ENCODE data around the gene MYZAP.

MYZAP gene

GRCh38 chr15:57647071-57647790 is 55.5 kb downstream of the MYZAP start:
- Histone ChIP-seq H3K36me3 (ENCODE audit: control insufficient read depth, insufficient read depth, low read length) (no peaks in the 10 kb centered on the region), H3K27me3 (ENCODE audit: control insufficient read depth, insufficient read depth, low read length) (no peaks in the 10 kb centered on the region), H3K9ac (ENCODE audit: low read length) (no peak overlapping the region), H3K4me3 (ENCODE audit: low read length) (no peak overlapping the region), H3K27ac (ENCODE audit: low read depth, low read length) (no peak overlapping the region), H3K4me1 (ENCODE audit: control insufficient read depth, insufficient read depth, low read length) (no peaks in the 10 kb centered on the region)

GRCh38 chr15:57647791-57648130 is 56.1 kb downstream of the MYZAP start:
- no peak overlapping the region for H3K9ac ChIP-seq (ENCODE audit: low read length)
- H3K27ac ChIP-seq (ENCODE audit: low read depth, low read length): no peak overlapping the region
- H3K27me3 ChIP-seq (ENCODE audit: control insufficient read depth, insufficient read depth, low read length): no peaks in the 10 kb centered on the region

GRCh38 chr15:57649138-57649537 is 57.4 kb downstream of the MYZAP start:
- no peaks in the 10 kb centered on the region for H3K36me3 ChIP-seq (ENCODE audit: control insufficient read depth, insufficient read depth, low read length)
- H3K9ac ChIP-seq (ENCODE audit: low read length): no peak overlapping the region
- H3K27me3 ChIP-seq (ENCODE audit: control insufficient read depth, insufficient read depth, low read length): no peaks in the 10 kb centered on the region
- H3K4me3 ChIP-seq (ENCODE audit: low read length): no peak overlapping the region
- H3K27ac ChIP-seq (ENCODE audit: low read depth, low read length): no peak overlapping the region
- no peaks in the 10 kb centered on the region for H3K4me1 ChIP-seq (ENCODE audit: control insufficient read depth, insufficient read depth, low read length)

More at GRCh38 chr15:57647791-57648130, 56.1 kb downstream of the MYZAP start:
- Histone ChIP-seq H3K36me3 (ENCODE audit: control insufficient read depth, insufficient read depth, low read length) (no peaks in the 10 kb centered on the region), H3K4me1 (ENCODE audit: control insufficient read depth, insufficient read depth, low read length) (no peaks in the 10 kb centered on the region), H3K4me3 (ENCODE audit: low read length) (no peak overlapping the region)

GRCh38 chr15:57651445-57651844 is 59.7 kb downstream of the MYZAP start:
- Histone ChIP-seq H3K36me3 (ENCODE audit: control insufficient read depth, insufficient read depth, low read length) (no peaks in the 10 kb centered on the region), H3K4me3 (ENCODE audit: low read length) (no peak overlapping the region), H3K27me3 (ENCODE audit: control insufficient read depth, insufficient read depth, low read length) (no peaks in the 10 kb centered on the region), H3K27ac (ENCODE audit: low read depth, low read length) (no peak overlapping the region), H3K4me1 (ENCODE audit: control insufficient read depth, insufficient read depth, low read length) (no peaks in the 10 kb centered on the region), H3K9ac (ENCODE audit: low read length) (no peak overlapping the region)

GRCh38 chr15:57652481-57652880 is 60.8 kb downstream of the MYZAP start:
- H3K9ac ChIP-seq (ENCODE audit: low read length): no peak overlapping the region
- H3K4me1 ChIP-seq (ENCODE audit: control insufficient read depth, insufficient read depth, low read length): no peaks in the 10 kb centered on the region

GRCh38 chr15:57654153-57654852 is 62.6 kb downstream of the MYZAP start:
- H3K27ac ChIP-seq (ENCODE audit: low read depth, low read length): no peak overlapping the region

More at GRCh38 chr15:57652481-57652880, 60.8 kb downstream of the MYZAP start:
- Histone ChIP-seq H3K4me3 (ENCODE audit: low read length) (no peak overlapping the region), H3K27ac (ENCODE audit: low read depth, low read length) (no peak overlapping the region), H3K27me3 (ENCODE audit: control insufficient read depth, insufficient read depth, low read length) (no peaks in the 10 kb centered on the region), H3K36me3 (ENCODE audit: control insufficient read depth, insufficient read depth, low read length) (no peaks in the 10 kb centered on the region)

GRCh38 chr15:57655053-57655452 is 63.3 kb downstream of the MYZAP start:
- H3K4me3 ChIP-seq (ENCODE audit: low read length): no peak overlapping the region
- H3K36me3 ChIP-seq (ENCODE audit: control insufficient read depth, insufficient read depth, low read length): no peaks in the 10 kb centered on the region
- no peaks in the 10 kb centered on the region for H3K4me1 ChIP-seq (ENCODE audit: control insufficient read depth, insufficient read depth, low read length)
- no peak overlapping the region for H3K9ac ChIP-seq (ENCODE audit: low read length)
- no peaks in the 10 kb centered on the region for H3K27me3 ChIP-seq (ENCODE audit: control insufficient read depth, insufficient read depth, low read length)
- H3K27ac ChIP-seq (ENCODE audit: low read depth, low read length): no peak overlapping the region

More at GRCh38 chr15:57654153-57654852, 62.6 kb downstream of the MYZAP start:
- Histone ChIP-seq H3K4me1 (ENCODE audit: control insufficient read depth, insufficient read depth, low read length) (no peaks in the 10 kb centered on the region), H3K36me3 (ENCODE audit: control insufficient read depth, insufficient read depth, low read length) (no peaks in the 10 kb centered on the region), H3K4me3 (ENCODE audit: low read length) (no peak overlapping the region), H3K27me3 (ENCODE audit: control insufficient read depth, insufficient read depth, low read length) (no peaks in the 10 kb centered on the region), H3K9ac (ENCODE audit: low read length) (no peak overlapping the region)

GRCh38 chr15:57655809-57656208 is 64.1 kb downstream of the MYZAP start:
- no peaks in the 10 kb centered on the region for H3K36me3 ChIP-seq (ENCODE audit: control insufficient read depth, insufficient read depth, low read length)
- no peak overlapping the region for H3K9ac ChIP-seq (ENCODE audit: low read length)
- no peak overlapping the region for H3K27ac ChIP-seq (ENCODE audit: low read depth, low read length)
- H3K4me3 ChIP-seq (ENCODE audit: low read length): no peak overlapping the region
- H3K27me3 ChIP-seq (ENCODE audit: control insufficient read depth, insufficient read depth, low read length): no peaks in the 10 kb centered on the region
- H3K4me1 ChIP-seq (ENCODE audit: control insufficient read depth, insufficient read depth, low read length): no peaks in the 10 kb centered on the region

GRCh38 chr15:57656434-57656833 is 64.7 kb downstream of the MYZAP start:
- Histone ChIP-seq H3K9ac (ENCODE audit: low read length) (no peak overlapping the region), H3K27ac (ENCODE audit: low read depth, low read length) (no peak overlapping the region), H3K4me1 (ENCODE audit: control insufficient read depth, insufficient read depth, low read length) (no peaks in the 10 kb centered on the region), H3K27me3 (ENCODE audit: control insufficient read depth, insufficient read depth, low read length) (no peaks in the 10 kb centered on the region), H3K36me3 (ENCODE audit: control insufficient read depth, insufficient read depth, low read length) (no peaks in the 10 kb centered on the region), H3K4me3 (ENCODE audit: low read length) (no peak overlapping the region)

GRCh38 chr15:57657619-57658018 is 65.9 kb downstream of the MYZAP start:
- no peaks in the 10 kb centered on the region for H3K4me1 ChIP-seq (ENCODE audit: control insufficient read depth, insufficient read depth, low read length)
- H3K9ac ChIP-seq (ENCODE audit: low read length): no peak overlapping the region
- H3K36me3 ChIP-seq (ENCODE audit: control insufficient read depth, insufficient read depth, low read length): no peaks in the 10 kb centered on the region
- H3K27me3 ChIP-seq (ENCODE audit: control insufficient read depth, insufficient read depth, low read length): no peaks in the 10 kb centered on the region
- H3K27ac ChIP-seq (ENCODE audit: low read depth, low read length): no peak overlapping the region
- H3K4me3 ChIP-seq (ENCODE audit: low read length): no peak overlapping the region

- Histone ChIP-seq H3K27me3 (ENCODE audit: control insufficient read depth, insufficient read depth, low read length) (no peaks in the 10 kb centered on the region), H3K36me3 (ENCODE audit: control insufficient read depth, insufficient read depth, low read length) (no peaks in the 10 kb centered on the region), H3K4me1 (ENCODE audit: control insufficient read depth, insufficient read depth, low read length) (no peaks in the 10 kb centered on the region), H3K27ac (ENCODE audit: low read depth, low read length) (no peak overlapping the region), H3K9ac (ENCODE audit: low read length) (no peak overlapping the region), H3K4me3 (ENCODE audit: low read length) (no peak overlapping the region)
These were observed 70.5 kb downstream of the MYZAP start for GRCh38 chr15:57662091-57662744.

- Histone ChIP-seq H3K4me1 (ENCODE audit: control insufficient read depth, insufficient read depth, low read length) (peaks cover 4% of the 10 kb centered on the region), H3K9ac (ENCODE audit: low read length) (no peak overlapping the region), H3K27ac (ENCODE audit: low read depth, low read length) (no peak overlapping the region), H3K36me3 (ENCODE audit: control insufficient read depth, insufficient read depth, low read length) (no peaks in the 10 kb centered on the region), H3K4me3 (ENCODE audit: low read length) (no peak overlapping the region), H3K27me3 (ENCODE audit: control insufficient read depth, insufficient read depth, low read length) (no peaks in the 10 kb centered on the region)
These were observed 71.1 kb downstream of the MYZAP start for GRCh38 chr15:57662802-57663201.

Measured in rectal smooth muscle tissue (tissue), 1 donor.